Progenitor cell of endocrine pancreas (in vitro differentiated cells): ENCODE measurements around the gene OR52A5. TPM values are rescaled to one million over a fixed set of nuclear protein-coding genes. Genes with fewer than 3 reads are reported as not detected.
"Not testable (repeated sequence)": the region's sequence is repeated elsewhere in the genome, so short reads cannot be mapped to it uniquely, and the experiment has no call there.

ENCODE experiments used
- DNase-seq: peaks from one replicate; pipeline ENCODE4 v3.0.0; 2021; ENCODE audit warnings: low spot score; ENCODE audit not compliant: unreplicated experiment
- H3K27ac Mint-ChIP-seq: 2 replicates; pipeline ENCODE4 v1.8.0; 2021; ENCODE audit warnings: mild to moderate bottlenecking, moderate library complexity, mixed read lengths
- H3K27me3 Mint-ChIP-seq: 2 replicates; pipeline ENCODE4 v1.8.0; 2021; ENCODE audit warnings: mixed read lengths
- H3K36me3 Mint-ChIP-seq: 2 replicates; pipeline ENCODE4 v1.8.0; 2022; ENCODE audit warnings: mixed read lengths; ENCODE audit not compliant: insufficient read depth
- H3K4me1 Mint-ChIP-seq: 2 replicates; pipeline ENCODE4 v1.8.0; 2021; ENCODE audit warnings: low read depth, mixed read lengths
- H3K4me3 Mint-ChIP-seq: 2 replicates; pipeline ENCODE4 v1.8.0; 2021; ENCODE audit warnings: low read depth, mild to moderate bottlenecking, moderate library complexity, mixed read lengths
- H3K9me3 Mint-ChIP-seq: 2 replicates; pipeline ENCODE4 v1.8.0; 2021; ENCODE audit warnings: low read depth, mixed read lengths
- CTCF ChIP-seq: fragments of 200-600 bp; sonication (generic); IDR thresholded peaks from one replicate; pipeline ENCODE4 v1.5.0; 2021; ENCODE audit warnings: antibody characterized with exemption, mild to moderate bottlenecking; ENCODE audit not compliant: unreplicated experiment
- long read RNA-seq: library from polyadenylated mRNA; unstranded; transcript quantifications from one replicate; pipeline ENCODE4 v2.0.0, GENCODE V29; 2020
- total RNA-seq: library from RNA; stranded (reverse); gene quantifications from 2 replicates; pipeline ENCODE4 v1.2.1, GENCODE V29; 2021

Gene OR52A5
- not detected in 2 replicates for total RNA-seq
- long read RNA-seq, result 0 reads

GRCh38 chr11:5137996-5138395, at the start of gene OR52A5:
TSS of gene OR52A5 (minus strand) at chr11:5138356. CDS start at chr11:5132642, 5,714 bp downstream.
- no peaks in the 10 kb centered on the region for H3K27me3 Mint-ChIP-seq
- H3K27ac Mint-ChIP-seq, result no peak within 1 kb of the TSS
- no peak for TF ChIP-seq CTCF
- no peaks in the 10 kb centered on the region for H3K9me3 Mint-ChIP-seq
- H3K4me3 Mint-ChIP-seq, result no peak within 1 kb of the TSS
- no peaks in the 10 kb centered on the region for H3K4me1 Mint-ChIP-seq
- no peak for DNase-seq
- H3K36me3 Mint-ChIP-seq, result no peaks in the 10 kb centered on the region

GRCh38 chr11:5178046-5178837, 40.1 kb upstream of the OR52A5 start:
- H3K27me3 Mint-ChIP-seq, result no peaks in the 10 kb centered on the region
- H3K4me1 Mint-ChIP-seq, result no peaks in the 10 kb centered on the region
- H3K27ac Mint-ChIP-seq, result no peak overlapping the region
- no peak for TF ChIP-seq CTCF
- H3K36me3 Mint-ChIP-seq, result no peaks in the 10 kb centered on the region
- H3K9me3 Mint-ChIP-seq, result no peaks in the 10 kb centered on the region
- no peak for DNase-seq
- no peak overlapping the region for H3K4me3 Mint-ChIP-seq

- Mint-ChIP-seq H3K4me1 (no peaks in the 10 kb centered on the region), H3K27ac (no peak overlapping the region), H3K4me3 (no peak overlapping the region), H3K9me3 (no peaks in the 10 kb centered on the region), H3K27me3 (no peaks in the 10 kb centered on the region), H3K36me3 (no peaks in the 10 kb centered on the region)
- no peak for TF ChIP-seq CTCF
- DNase-seq, result no peak
These were observed 36.8 kb upstream of the OR52A5 start for GRCh38 chr11:5174934-5175333.

- no peak overlapping the region for H3K27ac Mint-ChIP-seq
- H3K4me3 Mint-ChIP-seq, result no peak overlapping the region
These were observed 33.7 kb upstream of the OR52A5 start for GRCh38 chr11:5171856-5172255.

GRCh38 chr11:5165898-5166297, 27.7 kb upstream of the OR52A5 start:
- H3K36me3 Mint-ChIP-seq, H3K27ac Mint-ChIP-seq, H3K9me3 Mint-ChIP-seq, H3K4me3 Mint-ChIP-seq, DNase-seq, H3K4me1 Mint-ChIP-seq: not testable (repeated sequence)
- peaks cover 21% of the 10 kb centered on the region for H3K27me3 Mint-ChIP-seq

More at GRCh38 chr11:5171856-5172255, 33.7 kb upstream of the OR52A5 start:
- H3K36me3 Mint-ChIP-seq, result no peaks in the 10 kb centered on the region
- H3K27me3 Mint-ChIP-seq, result no peaks in the 10 kb centered on the region
- H3K9me3 Mint-ChIP-seq, result no peaks in the 10 kb centered on the region
- no peaks in the 10 kb centered on the region for H3K4me1 Mint-ChIP-seq
- TF ChIP-seq CTCF, result no peak
- no peak for DNase-seq

- H3K4me1 Mint-ChIP-seq, H3K9me3 Mint-ChIP-seq, H3K27ac Mint-ChIP-seq, DNase-seq, H3K36me3 Mint-ChIP-seq, H3K4me3 Mint-ChIP-seq: not testable (repeated sequence)
- peaks cover 21% of the 10 kb centered on the region for H3K27me3 Mint-ChIP-seq
These were observed 26.7 kb upstream of the OR52A5 start for GRCh38 chr11:5164807-5165206.

- not testable (repeated sequence) for H3K27ac Mint-ChIP-seq, H3K4me3 Mint-ChIP-seq, H3K36me3 Mint-ChIP-seq, H3K9me3 Mint-ChIP-seq, H3K4me1 Mint-ChIP-seq, DNase-seq
- peaks cover 21% of the 10 kb centered on the region for H3K27me3 Mint-ChIP-seq
These were observed 22.9 kb upstream of the OR52A5 start for GRCh38 chr11:5161045-5161444.

- H3K9me3 Mint-ChIP-seq, H3K4me3 Mint-ChIP-seq: not testable (repeated sequence)
These were observed 22.1 kb upstream of the OR52A5 start for GRCh38 chr11:5160217-5160616.

More at GRCh38 chr11:5160217-5160616, 22.1 kb upstream of the OR52A5 start:
- H3K4me1 Mint-ChIP-seq, H3K36me3 Mint-ChIP-seq, H3K27ac Mint-ChIP-seq, DNase-seq: not testable (repeated sequence)
- peaks cover 17% of the 10 kb centered on the region for H3K27me3 Mint-ChIP-seq
